Right lobe of liver (tissue), 4 donors: Measurements from ENCODE around the gene ACTR10.

ENCODE experiments used
- POLR2A ChIP-seq: fragments of 450-650 bp; IDR thresholded peaks from one replicate; pipeline ENCODE4 v1.6.1; 2017; ENCODE audit warnings: antibody characterized with exemption, mild to moderate bottlenecking
- TF ChIP-seq, protein P1 (sequence below), 4 donors: fragments of 200-600 bp in 3 of 4; fragments of 450-650 bp in 1 of 4; IDR thresholded peaks; one replicate each; pipeline versions ENCODE4 v1.5.1 to v1.8.0; 2016 to 2022; ENCODE audit warnings: antibody characterized with exemption in 4 of 4, mild to moderate bottlenecking in 2 of 4
- donor health status: DM: no; HTN: no; CAD: no.
- donor health status: DM: no; HTN: no; CAD: no.
- donor health status: DM: no; HTN: yes; CAD: no.

DNA sequence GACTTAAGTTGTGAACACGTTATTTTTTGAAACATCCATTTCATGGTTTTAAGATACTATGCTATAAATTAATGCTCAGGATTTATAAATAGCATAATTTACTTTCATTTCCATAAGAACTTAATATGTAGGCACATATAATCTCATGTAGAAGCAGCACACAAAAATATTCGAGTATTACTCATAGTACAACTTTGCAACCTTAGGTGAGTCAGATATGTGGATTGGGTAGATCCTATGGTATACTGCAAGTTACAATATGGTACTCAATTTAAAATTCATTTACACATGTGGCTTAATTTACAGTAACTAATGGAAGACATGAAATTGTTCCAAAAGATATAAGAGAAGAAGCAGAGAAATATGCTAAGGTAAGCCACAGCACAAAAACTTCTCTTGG is 70.7 kb downstream of the ACTR10 start:
- TF ChIP-seq, protein P1, sequence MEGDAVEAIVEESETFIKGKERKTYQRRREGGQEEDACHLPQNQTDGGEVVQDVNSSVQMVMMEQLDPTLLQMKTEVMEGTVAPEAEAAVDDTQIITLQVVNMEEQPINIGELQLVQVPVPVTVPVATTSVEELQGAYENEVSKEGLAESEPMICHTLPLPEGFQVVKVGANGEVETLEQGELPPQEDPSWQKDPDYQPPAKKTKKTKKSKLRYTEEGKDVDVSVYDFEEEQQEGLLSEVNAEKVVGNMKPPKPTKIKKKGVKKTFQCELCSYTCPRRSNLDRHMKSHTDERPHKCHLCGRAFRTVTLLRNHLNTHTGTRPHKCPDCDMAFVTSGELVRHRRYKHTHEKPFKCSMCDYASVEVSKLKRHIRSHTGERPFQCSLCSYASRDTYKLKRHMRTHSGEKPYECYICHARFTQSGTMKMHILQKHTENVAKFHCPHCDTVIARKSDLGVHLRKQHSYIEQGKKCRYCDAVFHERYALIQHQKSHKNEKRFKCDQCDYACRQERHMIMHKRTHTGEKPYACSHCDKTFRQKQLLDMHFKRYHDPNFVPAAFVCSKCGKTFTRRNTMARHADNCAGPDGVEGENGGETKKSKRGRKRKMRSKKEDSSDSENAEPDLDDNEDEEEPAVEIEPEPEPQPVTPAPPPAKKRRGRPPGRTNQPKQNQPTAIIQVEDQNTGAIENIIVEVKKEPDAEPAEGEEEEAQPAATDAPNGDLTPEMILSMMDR (IDR thresholded peaks at IDR 0.05): no peak
- TF ChIP-seq POLR2A: no peak
